ENCODE data around the gene UQCR11.

GRCh38 chr19:1569997-1570396 lies 35.3 kb downstream of the UQCR11 start:
- TF ChIP-seq GATA3 (IDR thresholded peaks at IDR 0.05; ENCODE audit: low read depth, low read length) (no peak), GATA2 (IDR thresholded peaks at IDR 0.05; ENCODE audit: low read depth, low read length) (no peak)
